ENCODE results near the gene PAPPA.

- TF ChIP-seq EZH2 (IDR thresholded peaks at IDR 0.05) (no peak), POLR2AphosphoS5 (IDR thresholded peaks at IDR 0.05; ENCODE audit: borderline replicate concordance, low read depth, low read length) (no peak)
Observed at GRCh38 chr9:116174347-116174746, 20.8 kb downstream of the PAPPA start.
